ENCODE results near the gene FIGNL2. TPM values are rescaled to one million over a fixed set of nuclear protein-coding genes. Genes with fewer than 3 reads are reported as not detected.

Gene FIGNL2
- total and polyA plus RNA-seq, 9 of the 15 experiments (the other 6 are each of a cell fraction or from before 2014, with no cell fraction given): 0.01 TPM; not detected in 8

DNA sequence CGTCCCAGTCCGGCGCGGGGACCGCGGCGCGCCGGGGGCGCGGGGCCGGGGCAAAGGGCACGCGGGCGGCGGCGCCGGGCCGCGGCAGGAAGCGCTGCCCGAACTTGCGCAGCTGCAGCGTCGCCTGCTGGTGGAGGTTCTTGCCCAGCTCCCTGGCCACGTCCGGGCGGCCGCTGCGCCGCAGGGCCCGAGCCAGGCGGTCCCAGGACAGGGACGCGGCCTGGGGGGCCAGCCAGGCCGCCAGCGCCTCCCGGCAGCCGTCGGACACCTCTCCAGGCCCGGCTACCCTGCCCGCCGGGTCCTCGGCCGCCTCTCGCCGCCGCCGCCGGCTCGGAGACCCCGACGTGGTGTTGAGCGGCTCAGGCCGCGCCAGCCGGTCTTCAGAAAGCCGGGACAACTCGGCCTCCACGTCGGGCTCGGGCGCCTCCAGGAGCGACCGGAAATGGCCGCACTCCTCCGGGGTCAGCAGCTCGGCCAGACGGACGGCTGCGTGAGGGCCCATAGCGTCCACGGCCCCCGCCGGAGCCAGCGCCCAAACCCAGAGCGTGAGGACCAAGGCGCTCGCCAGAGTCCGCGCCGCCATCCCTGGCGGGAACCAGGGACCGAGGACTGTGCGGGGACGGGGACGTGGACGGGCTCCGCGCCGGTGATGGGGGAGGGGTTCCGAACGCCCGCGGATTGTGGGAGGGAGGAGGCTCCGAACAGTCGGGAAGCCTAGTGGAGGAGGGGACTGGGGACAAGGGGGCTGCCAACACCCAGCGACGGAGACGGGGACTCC is 34.0 kb downstream of the FIGNL2 start (continued):
- 0 out of 2 replicates have a peak, but pooled peaks have one; percentile 25 for TF ChIP-seq SMC3 (conservative IDR thresholded peaks at IDR 0.05; ENCODE audit: insufficient read depth, low read depth, low read length)
- TF ChIP-seq SMAD4 (CRISPR knock-in tag; conservative IDR thresholded peaks at IDR 0.05): 0 out of 2 replicates have a peak, but pooled peaks have one; percentile 16
- TF ChIP-seq CTCF (IDR thresholded peaks at IDR 0.05 in 2 of 3, conservative IDR thresholded peaks at IDR 0.05 in 1 of 3; ENCODE audit: insufficient read depth in 2 of 3, low read depth in 1 of 3, low read length in 3 of 3): peak; percentile 21 to 73 (median 54); a peak in 4 of 6 replicates
- TF ChIP-seq, protein P1, sequence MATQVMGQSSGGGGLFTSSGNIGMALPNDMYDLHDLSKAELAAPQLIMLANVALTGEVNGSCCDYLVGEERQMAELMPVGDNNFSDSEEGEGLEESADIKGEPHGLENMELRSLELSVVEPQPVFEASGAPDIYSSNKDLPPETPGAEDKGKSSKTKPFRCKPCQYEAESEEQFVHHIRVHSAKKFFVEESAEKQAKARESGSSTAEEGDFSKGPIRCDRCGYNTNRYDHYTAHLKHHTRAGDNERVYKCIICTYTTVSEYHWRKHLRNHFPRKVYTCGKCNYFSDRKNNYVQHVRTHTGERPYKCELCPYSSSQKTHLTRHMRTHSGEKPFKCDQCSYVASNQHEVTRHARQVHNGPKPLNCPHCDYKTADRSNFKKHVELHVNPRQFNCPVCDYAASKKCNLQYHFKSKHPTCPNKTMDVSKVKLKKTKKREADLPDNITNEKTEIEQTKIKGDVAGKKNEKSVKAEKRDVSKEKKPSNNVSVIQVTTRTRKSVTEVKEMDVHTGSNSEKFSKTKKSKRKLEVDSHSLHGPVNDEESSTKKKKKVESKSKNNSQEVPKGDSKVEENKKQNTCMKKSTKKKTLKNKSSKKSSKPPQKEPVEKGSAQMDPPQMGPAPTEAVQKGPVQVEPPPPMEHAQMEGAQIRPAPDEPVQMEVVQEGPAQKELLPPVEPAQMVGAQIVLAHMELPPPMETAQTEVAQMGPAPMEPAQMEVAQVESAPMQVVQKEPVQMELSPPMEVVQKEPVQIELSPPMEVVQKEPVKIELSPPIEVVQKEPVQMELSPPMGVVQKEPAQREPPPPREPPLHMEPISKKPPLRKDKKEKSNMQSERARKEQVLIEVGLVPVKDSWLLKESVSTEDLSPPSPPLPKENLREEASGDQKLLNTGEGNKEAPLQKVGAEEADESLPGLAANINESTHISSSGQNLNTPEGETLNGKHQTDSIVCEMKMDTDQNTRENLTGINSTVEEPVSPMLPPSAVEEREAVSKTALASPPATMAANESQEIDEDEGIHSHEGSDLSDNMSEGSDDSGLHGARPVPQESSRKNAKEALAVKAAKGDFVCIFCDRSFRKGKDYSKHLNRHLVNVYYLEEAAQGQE (IDR thresholded peaks at IDR 0.05; ENCODE audit: borderline replicate concordance): 0 out of 2 replicates have a peak, but pooled peaks have one; percentile 18
- TF ChIP-seq, protein P1 (CRISPR knock-in tag; IDR thresholded peaks at IDR 0.05; ENCODE audit: low read depth): no peak
- TF ChIP-seq CREM (IDR thresholded peaks at IDR 0.05; ENCODE audit: low read depth): 0 out of 2 replicates have a peak, but pooled peaks have one; percentile 10
- peak in 1 of 2 experiments; percentile 57; a peak in 2 of 4 replicates for TF ChIP-seq RAD21 (CRISPR knock-in tag; conservative IDR thresholded peaks at IDR 0.05 in 1 of 2, IDR thresholded peaks at IDR 0.05 in 1 of 2)
- TF ChIP-seq UBTF (IDR thresholded peaks at IDR 0.05; ENCODE audit: borderline replicate concordance in 1 of 2, low read depth in 2 of 2, low read length in 2 of 2): 0 out of 4 replicates have a peak, but pooled peaks of 1 of the 2 experiments have one; percentile 37
- 0 out of 2 replicates have a peak, but pooled peaks have one; percentile 20 for TF ChIP-seq SIN3B (IDR thresholded peaks at IDR 0.05; ENCODE audit: low read depth)
- TF ChIP-seq, protein P2, sequence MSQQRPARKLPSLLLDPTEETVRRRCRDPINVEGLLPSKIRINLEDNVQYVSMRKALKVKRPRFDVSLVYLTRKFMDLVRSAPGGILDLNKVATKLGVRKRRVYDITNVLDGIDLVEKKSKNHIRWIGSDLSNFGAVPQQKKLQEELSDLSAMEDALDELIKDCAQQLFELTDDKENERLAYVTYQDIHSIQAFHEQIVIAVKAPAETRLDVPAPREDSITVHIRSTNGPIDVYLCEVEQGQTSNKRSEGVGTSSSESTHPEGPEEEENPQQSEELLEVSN (IDR thresholded peaks at IDR 0.05; ENCODE audit: borderline replicate concordance in 1 of 2, extremely low read depth in 1 of 2, insufficient read depth in 1 of 2, insufficient read length in 1 of 2, low read depth in 1 of 2, low read length in 1 of 2, poor library complexity in 1 of 2, severe bottlenecking in 1 of 2): peak in 1 of 2 experiments; percentile 14
- TF ChIP-seq ZNF717 (CRISPR knock-in tag; IDR thresholded peaks at IDR 0.05): no peak

Data from K562 (cell line).